HepG2 (cell line): ENCODE results near the gene PPP2R2C. TPM values are rescaled to one million over a fixed set of nuclear protein-coding genes. Genes with fewer than 3 reads are reported as not detected.

Source experiments
- AHR ChIP-seq: IDR thresholded peaks from 2 replicates; pipeline ENCODE4 v1.6.1; 2018; ENCODE audit warnings: missing genetic modification reagents, missing compliant biosample characterization
- GABPB1 ChIP-seq: IDR thresholded peaks from 2 replicates; pipeline ENCODE4 v1.6.1; 2016; ENCODE audit warnings: mild to moderate bottlenecking, missing genetic modification reagents, moderate library complexity, missing compliant biosample characterization
- HOXA3 ChIP-seq: sonication (generic); formaldehyde crosslinking; IDR thresholded peaks from 2 replicates; pipeline ENCODE4 v1.5.0; 2020; ENCODE audit warnings: missing genetic modification reagents
- HOXA5 ChIP-seq: sonication (generic); formaldehyde crosslinking; IDR thresholded peaks from 2 replicates; pipeline ENCODE4 v1.4.0; 2020; ENCODE audit warnings: missing genetic modification reagents
- MXI1 ChIP-seq: IDR thresholded peaks from 3 replicates; pipeline ENCODE4 v1.6.1; 2012; ENCODE audit warnings: low read depth, low read length, inconsistent platforms, borderline replicate concordance
- MYC ChIP-seq: sonication (generic); formaldehyde crosslinking; IDR thresholded peaks from 2 replicates; pipeline ENCODE4 v1.9.0; 2021; ENCODE audit warnings: missing genetic modification reagents, borderline replicate concordance
- RBFOX2 ChIP-seq: fragments of 200-400 bp; formaldehyde crosslinking; IDR thresholded peaks from 2 replicates; pipeline ENCODE4 v1.6.1; 2017; ENCODE audit warnings: low read depth, mild to moderate bottlenecking, low read length
- REXO4 ChIP-seq: sonication (generic); formaldehyde crosslinking; IDR thresholded peaks from 2 replicates; pipeline ENCODE4 v1.8.0; 2022; ENCODE audit warnings: missing genetic modification reagents, mild to moderate bottlenecking, borderline replicate concordance
- RNF2 ChIP-seq: fragments of 450-650 bp; conservative IDR thresholded peaks from 2 replicates; pipeline ENCODE4 v1.6.1; 2016; ENCODE audit warnings: low read depth
- SALL1 ChIP-seq: sonication (generic); formaldehyde crosslinking; IDR thresholded peaks from 2 replicates; pipeline ENCODE4 v1.8.0; 2022; ENCODE audit warnings: mild to moderate bottlenecking, missing genetic modification reagents
- SOX5 ChIP-seq: IDR thresholded peaks from 2 replicates; pipeline ENCODE4 v1.6.1; 2016; ENCODE audit warnings: borderline replicate concordance
- SPEN ChIP-seq: sonication (generic); formaldehyde crosslinking; IDR thresholded peaks from 2 replicates; pipeline ENCODE4 v1.5.1; 2020; ENCODE audit warnings: low read depth, mild to moderate bottlenecking, missing genetic modification reagents
- ZNF205 ChIP-seq: IDR thresholded peaks from 2 replicates; pipeline ENCODE4 v1.6.1; 2018; ENCODE audit warnings: missing biosample characterization, missing genetic modification reagents
- ZNF232 ChIP-seq: sonication (generic); formaldehyde crosslinking; IDR thresholded peaks from 2 replicates; pipeline ENCODE4 v1.4.0; 2020; ENCODE audit warnings: missing genetic modification reagents, borderline replicate concordance
- ZNF569 ChIP-seq: sonication (generic); formaldehyde crosslinking; IDR thresholded peaks from 2 replicates; pipeline ENCODE4 v1.5.0; 2020; ENCODE audit warnings: mild to moderate bottlenecking, missing genetic modification reagents, moderate library complexity, borderline replicate concordance
- ZNF724P ChIP-seq: sonication (generic); formaldehyde crosslinking; IDR thresholded peaks from 2 replicates; pipeline ENCODE4 v1.8.0; 2022; ENCODE audit warnings: missing genetic modification reagents, borderline replicate concordance
- polyA plus RNA-seq, 8 experiments: library from polyadenylated mRNA; depleted of rRNA in 3 of 8; stranded (reverse) in 7 of 8; unstranded in 1 of 8; fragments of >200 nt; fragmentation: Illumina TruSeq in 4 of 8; extraction: Trizol in 4 of 8; gene quantifications; 2 replicates each; pipeline versions ENCODE4 v1.2.1 to v1.2.3, GENCODE V29; 2011 to 2016; ENCODE audit warnings: low read depth in 4 of 8, missing spikeins in 1 of 8, mixed read lengths in 1 of 8; ENCODE audit not compliant: insufficient read depth in 1 of 8
- total RNA-seq, 5 experiments: library from RNA; depleted of rRNA; stranded (reverse); fragments of >200 nt; fragmentation: Illumina TruSeq; extraction: Trizol; gene quantifications; 2 replicates each; pipeline ENCODE4 v1.2.3, GENCODE V29; 2016; ENCODE audit warnings: low read depth in 1 of 5
- TF ChIP-seq, protein P1 (sequence below): sonication (generic); formaldehyde crosslinking; IDR thresholded peaks from 2 replicates; pipeline ENCODE4 v1.5.0; 2020; ENCODE audit warnings: missing genetic modification reagents, mild to moderate bottlenecking, borderline replicate concordance
- TF ChIP-seq, protein P2 (sequence below): sonication (generic); formaldehyde crosslinking; IDR thresholded peaks from 2 replicates; pipeline ENCODE4 v1.4.0; 2020; ENCODE audit warnings: missing genetic modification reagents
- TF ChIP-seq, protein P3 (sequence below): sonication (generic); formaldehyde crosslinking; IDR thresholded peaks from 2 replicates; pipeline ENCODE4 v1.4.0; 2020; ENCODE audit warnings: missing genetic modification reagents
- TF ChIP-seq, protein P4 (sequence below): sonication (generic); formaldehyde crosslinking; IDR thresholded peaks from 2 replicates; pipeline ENCODE4 v1.4.0; 2020; ENCODE audit warnings: mild to moderate bottlenecking, missing genetic modification reagents, borderline replicate concordance

The PPP2R2C gene
- total and polyA plus RNA-seq, 2 of the 13 experiments (the other 11 are each of a cell fraction or from before 2014, with no cell fraction given), result 0.60 to 8.6 TPM

DNA sequence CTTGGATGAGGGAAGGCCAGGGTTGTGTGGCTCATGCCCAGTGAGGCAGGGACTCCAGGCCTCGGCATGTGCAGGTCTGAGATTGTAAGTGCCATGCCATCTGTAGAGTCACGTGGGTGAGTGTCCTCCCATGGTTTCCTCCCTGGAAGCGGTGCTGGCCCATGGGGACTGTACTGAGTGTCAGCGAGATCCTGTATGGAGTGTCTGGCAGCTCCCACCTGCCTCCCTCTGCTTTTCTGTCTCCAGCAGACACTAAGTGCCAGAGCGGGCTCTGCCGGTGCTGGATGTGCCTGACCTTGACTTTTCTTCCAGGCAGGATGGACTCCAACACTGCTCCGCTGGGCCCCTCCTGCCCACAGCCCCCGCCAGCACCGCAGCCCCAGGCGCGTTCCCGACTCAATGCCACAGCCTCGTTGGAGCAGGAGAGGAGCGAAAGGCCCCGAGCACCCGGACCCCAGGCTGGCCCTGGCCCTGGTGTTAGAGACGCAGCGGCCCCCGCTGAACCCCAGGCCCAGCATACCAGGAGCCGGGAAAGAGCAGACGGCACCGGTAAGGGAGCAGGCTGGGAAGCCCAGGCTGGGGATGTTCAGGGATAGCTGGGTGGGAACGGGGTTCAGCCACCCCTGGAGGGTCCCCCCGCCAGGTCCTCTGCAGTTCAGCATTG lies 195.1 kb downstream of the PPP2R2C start (continued):
- TF ChIP-seq MXI1, result 0 out of 3 replicates have a peak, but pooled peaks have one; percentile 8
- peak; percentile 51 for TF ChIP-seq SALL1
- TF ChIP-seq GABPB1 (CRISPR knock-in tag), result 0 out of 2 replicates have a peak, but pooled peaks have one; percentile 8
- TF ChIP-seq REXO4 (CRISPR knock-in tag), result no peak
- TF ChIP-seq MYC (CRISPR knock-in tag), result peak; percentile 39; the same call in 1 of the 2 replicates
- TF ChIP-seq, protein P1, sequence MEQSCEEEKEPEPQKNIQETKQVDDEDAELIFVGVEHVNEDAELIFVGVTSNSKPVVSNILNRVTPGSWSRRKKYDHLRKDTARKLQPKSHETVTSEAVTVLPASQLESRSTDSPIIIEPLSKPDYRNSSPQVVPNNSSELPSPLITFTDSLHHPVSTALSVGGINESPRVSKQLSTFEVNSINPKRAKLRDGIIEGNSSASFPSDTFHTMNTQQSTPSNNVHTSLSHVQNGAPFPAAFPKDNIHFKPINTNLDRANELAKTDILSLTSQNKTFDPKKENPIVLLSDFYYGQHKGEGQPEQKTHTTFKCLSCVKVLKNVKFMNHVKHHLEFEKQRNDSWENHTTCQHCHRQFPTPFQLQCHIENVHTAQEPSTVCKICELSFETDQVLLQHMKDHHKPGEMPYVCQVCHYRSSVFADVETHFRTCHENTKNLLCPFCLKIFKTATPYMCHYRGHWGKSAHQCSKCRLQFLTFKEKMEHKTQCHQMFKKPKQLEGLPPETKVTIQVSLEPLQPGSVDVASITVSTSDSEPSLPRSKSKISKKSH (CRISPR knock-in tag), result no peak
- no peak for TF ChIP-seq ZNF724P (CRISPR knock-in tag)
- TF ChIP-seq RNF2, result no peak
- no peak for TF ChIP-seq ZNF569 (CRISPR knock-in tag)
- TF ChIP-seq ZNF205, result no peak
- TF ChIP-seq RBFOX2, result peak; percentile 58
- TF ChIP-seq HOXA5 (CRISPR knock-in tag), result no peak; the same call in 1 of the 2 replicates
- TF ChIP-seq AHR (CRISPR knock-in tag), result 0 out of 2 replicates have a peak, but pooled peaks have one; percentile 15
- TF ChIP-seq, protein P2, sequence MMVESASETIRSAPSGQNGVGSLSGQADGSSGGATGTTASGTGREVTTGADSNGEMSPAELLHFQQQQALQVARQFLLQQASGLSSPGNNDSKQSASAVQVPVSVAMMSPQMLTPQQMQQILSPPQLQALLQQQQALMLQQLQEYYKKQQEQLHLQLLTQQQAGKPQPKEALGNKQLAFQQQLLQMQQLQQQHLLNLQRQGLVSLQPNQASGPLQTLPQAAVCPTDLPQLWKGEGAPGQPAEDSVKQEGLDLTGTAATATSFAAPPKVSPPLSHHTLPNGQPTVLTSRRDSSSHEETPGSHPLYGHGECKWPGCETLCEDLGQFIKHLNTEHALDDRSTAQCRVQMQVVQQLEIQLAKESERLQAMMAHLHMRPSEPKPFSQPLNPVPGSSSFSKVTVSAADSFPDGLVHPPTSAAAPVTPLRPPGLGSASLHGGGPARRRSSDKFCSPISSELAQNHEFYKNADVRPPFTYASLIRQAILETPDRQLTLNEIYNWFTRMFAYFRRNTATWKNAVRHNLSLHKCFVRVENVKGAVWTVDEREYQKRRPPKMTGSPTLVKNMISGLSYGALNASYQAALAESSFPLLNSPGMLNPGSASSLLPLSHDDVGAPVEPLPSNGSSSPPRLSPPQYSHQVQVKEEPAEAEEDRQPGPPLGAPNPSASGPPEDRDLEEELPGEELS, result 0 out of 2 replicates have a peak, but pooled peaks have one; percentile 28
- TF ChIP-seq, protein P3, sequence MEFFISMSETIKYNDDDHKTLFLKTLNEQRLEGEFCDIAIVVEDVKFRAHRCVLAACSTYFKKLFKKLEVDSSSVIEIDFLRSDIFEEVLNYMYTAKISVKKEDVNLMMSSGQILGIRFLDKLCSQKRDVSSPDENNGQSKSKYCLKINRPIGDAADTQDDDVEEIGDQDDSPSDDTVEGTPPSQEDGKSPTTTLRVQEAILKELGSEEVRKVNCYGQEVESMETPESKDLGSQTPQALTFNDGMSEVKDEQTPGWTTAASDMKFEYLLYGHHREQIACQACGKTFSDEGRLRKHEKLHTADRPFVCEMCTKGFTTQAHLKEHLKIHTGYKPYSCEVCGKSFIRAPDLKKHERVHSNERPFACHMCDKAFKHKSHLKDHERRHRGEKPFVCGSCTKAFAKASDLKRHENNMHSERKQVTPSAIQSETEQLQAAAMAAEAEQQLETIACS, result peak; percentile 78
- TF ChIP-seq SOX5 (CRISPR knock-in tag), result peak; percentile 55; the same call in 1 of the 2 replicates
- 0 out of 2 replicates have a peak, but pooled peaks have one; percentile 43 for TF ChIP-seq SPEN (CRISPR knock-in tag)
- TF ChIP-seq, protein P4, sequence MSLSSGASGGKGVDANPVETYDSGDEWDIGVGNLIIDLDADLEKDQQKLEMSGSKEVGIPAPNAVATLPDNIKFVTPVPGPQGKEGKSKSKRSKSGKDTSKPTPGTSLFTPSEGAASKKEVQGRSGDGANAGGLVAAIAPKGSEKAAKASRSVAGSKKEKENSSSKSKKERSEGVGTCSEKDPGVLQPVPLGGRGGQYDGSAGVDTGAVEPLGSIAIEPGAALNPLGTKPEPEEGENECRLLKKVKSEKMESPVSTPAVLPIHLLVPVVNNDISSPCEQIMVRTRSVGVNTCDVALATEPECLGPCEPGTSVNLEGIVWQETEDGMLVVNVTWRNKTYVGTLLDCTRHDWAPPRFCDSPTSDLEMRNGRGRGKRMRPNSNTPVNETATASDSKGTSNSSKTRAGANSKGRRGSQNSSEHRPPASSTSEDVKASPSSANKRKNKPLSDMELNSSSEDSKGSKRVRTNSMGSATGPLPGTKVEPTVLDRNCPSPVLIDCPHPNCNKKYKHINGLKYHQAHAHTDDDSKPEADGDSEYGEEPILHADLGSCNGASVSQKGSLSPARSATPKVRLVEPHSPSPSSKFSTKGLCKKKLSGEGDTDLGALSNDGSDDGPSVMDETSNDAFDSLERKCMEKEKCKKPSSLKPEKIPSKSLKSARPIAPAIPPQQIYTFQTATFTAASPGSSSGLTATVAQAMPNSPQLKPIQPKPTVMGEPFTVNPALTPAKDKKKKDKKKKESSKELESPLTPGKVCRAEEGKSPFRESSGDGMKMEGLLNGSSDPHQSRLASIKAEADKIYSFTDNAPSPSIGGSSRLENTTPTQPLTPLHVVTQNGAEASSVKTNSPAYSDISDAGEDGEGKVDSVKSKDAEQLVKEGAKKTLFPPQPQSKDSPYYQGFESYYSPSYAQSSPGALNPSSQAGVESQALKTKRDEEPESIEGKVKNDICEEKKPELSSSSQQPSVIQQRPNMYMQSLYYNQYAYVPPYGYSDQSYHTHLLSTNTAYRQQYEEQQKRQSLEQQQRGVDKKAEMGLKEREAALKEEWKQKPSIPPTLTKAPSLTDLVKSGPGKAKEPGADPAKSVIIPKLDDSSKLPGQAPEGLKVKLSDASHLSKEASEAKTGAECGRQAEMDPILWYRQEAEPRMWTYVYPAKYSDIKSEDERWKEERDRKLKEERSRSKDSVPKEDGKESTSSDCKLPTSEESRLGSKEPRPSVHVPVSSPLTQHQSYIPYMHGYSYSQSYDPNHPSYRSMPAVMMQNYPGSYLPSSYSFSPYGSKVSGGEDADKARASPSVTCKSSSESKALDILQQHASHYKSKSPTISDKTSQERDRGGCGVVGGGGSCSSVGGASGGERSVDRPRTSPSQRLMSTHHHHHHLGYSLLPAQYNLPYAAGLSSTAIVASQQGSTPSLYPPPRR (CRISPR knock-in tag), result 0 out of 2 replicates have a peak, but pooled peaks have one; percentile 31
- peak; percentile 63; the same call in 1 of the 2 replicates for TF ChIP-seq ZNF232
- TF ChIP-seq HOXA3 (CRISPR knock-in tag), result peak; percentile 65
